NCI-H2227 (cell line): ENCODE results near the gene BMP8A.

Source experiments
- DNase-seq: peaks from one replicate; lab custom pipeline; 2025; ENCODE audit not compliant: unreplicated experiment; lab: John Stamatoyannopoulos, UW

BMP8A gene

GRCh38 chr1:39525366-39526165, 34.1 kb downstream of the BMP8A start:
- no peak for DNase-seq

DNA sequence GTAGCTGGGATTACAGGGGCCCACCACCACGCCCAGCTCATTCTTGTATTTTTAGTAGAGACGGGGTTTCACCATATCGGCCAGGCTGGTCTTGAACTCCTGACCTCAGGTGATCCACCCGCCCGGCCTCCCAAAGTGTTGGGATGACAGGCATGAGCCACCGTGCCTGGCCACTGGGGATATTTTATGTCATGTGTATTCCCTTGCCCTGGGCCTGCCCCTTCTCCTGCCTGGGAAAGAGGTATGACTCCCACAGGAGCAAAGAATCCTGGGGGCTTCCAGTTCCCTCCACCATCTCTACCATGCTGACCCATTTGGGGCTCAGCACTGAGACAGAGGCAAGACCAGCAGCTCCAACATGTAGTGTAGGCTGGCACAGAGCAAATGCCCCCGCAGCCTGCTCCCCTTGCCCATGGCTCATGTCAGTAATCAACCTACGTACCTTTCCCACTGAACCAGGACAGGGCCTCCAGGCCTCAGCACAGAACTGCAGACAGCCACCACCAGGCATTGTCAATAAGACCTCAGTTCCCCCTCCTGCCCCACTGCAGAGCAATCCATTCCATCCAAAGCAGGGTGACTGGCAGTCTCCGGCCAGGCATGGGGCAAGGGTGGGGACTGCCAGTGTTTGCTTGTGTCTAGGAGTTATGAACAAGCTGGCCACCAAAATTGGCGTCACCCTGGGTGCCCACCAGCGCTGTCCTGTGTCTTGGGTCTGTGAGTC, 35.2 kb downstream of the BMP8A start:
- DNase-seq = no peak

- peak; percentile 89 for DNase-seq
Measured at GRCh38 chr1:39527190-39527579, 35.7 kb downstream of the BMP8A start.

DNA sequence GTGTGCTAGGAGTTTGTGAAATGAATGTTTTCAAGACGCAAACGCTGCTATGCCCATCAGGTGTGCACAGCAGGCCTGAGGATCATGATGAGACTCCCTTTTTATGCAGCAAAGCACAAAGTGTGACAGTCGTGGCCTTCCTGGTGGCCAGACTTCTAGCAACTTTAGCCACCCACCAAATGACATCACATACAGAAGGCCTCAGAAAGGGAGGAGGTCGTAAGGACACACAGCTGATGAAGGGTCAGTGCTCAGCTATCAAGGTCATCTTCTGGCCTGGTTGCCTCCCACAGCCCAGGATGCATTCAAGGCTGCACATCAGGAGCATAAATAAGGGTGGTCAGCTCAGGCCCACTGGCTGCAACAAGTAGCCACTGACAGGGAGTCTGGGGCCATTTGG, 36.6 kb downstream of the BMP8A start:
- DNase-seq = no peak

GRCh38 chr1:39529901-39530535, 38.6 kb downstream of the BMP8A start:
- DNase-seq = no peak

GRCh38 chr1:39531526-39531925, 40.1 kb downstream of the BMP8A start:
- no peak for DNase-seq

DNA sequence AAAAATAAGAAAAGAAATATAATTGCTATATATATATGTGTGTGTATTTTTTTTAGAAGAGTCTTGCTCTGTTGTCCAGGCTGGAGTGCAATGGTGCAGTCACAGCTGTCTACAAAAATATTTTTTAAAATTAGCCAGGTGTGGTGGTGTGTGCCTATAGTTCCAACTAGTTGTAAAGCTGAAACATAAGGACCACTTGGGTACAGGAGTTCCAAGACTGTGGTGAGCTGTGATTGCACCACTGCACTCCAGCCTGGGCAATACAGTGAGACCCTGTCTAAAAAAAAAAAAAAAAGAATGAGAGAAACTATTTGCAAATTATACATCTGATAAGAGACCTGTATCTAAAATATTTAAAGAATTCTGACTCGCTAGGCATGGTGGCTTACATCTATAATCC, 42.0 kb downstream of the BMP8A start:
- no peak for DNase-seq

DNA sequence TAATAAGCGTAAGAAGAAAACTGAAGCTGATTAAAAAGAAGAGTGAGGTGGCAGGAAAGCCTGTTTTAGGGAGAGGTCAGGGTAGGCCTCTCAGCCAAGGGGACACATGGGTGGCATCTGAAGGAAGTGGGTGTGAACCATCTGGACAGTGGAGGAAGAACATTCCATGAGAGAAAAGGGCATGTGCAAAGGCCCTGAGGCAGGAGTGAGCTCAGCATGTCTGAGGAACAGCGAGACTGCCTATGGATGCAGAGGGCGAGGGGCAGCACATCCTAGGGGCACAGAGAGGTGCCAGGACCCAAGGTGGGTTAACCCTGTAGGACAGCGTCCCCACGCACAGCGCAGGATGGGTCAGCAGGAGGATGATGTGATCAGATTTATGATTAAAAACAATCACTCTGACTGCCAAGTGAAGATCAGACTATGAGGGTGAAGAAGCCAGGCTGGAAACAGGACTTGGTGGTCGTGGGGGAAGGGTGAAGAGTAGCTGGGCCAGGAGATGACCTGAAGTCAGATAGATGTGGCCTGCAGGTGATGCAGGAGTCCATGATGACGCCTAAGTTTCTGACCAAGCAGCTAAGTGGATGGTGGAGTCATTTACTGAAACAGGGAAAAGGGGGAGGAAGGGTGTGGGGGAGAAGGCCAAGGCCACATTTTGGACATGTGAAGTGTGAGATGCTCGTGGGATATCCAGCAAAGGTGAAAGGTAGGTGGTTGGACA, 47.3 kb downstream of the BMP8A start:
- no peak for DNase-seq

DNA sequence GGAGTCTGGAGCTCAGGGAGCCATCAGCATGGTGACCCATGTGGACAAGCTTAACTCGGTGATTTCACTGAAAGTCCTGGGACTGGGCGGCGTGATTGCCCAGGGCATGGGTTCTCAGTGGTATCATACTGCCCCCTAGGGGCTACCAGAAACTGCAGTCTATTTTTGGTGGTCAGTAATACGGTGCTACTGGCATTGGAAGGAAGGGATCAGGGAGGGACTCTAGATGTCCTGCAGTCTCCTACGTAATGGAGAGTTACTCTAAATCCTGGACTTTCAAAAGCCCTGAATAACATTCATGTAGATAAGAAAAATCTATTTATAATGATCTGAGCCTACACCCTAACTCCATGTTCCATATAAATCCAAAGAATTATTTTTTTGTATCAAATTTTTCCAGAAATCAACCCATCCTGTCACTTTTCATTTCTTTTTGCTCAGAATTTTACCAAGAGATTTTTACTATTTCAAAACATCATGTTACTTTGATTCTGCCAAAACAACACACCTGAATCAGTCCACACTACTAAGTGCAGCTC, 47.9 kb downstream of the BMP8A start:
- peak; percentile 78 for DNase-seq

DNA sequence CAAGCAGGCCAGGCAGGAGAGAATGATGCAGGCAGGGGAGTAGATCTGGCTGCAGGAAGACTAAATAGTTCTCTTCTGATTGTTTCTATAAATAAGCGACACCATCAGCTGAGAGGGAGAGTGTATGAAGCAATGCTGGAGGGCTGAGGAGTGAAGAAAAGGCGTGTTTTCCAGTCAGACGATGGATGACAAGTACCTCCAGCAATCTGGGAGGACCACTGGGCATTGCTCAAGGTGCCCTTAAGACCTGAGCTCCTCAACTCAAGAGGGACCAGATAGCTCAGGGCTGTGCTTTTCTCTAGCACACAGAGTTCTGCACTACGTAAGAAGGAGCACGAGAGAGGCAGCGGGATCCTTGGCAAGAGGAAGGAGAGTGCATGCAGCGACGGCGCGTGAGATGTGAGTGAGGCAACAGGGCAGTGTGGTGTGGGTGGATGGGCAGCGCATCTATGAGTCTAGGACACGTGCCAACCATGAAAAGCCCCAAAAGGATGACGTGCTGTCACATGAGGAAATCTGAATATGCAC, 49.1 kb downstream of the BMP8A start:
- DNase-seq = no peak

- no peak for DNase-seq
Measured at GRCh38 chr1:39542924-39543323, 51.5 kb downstream of the BMP8A start.

GRCh38 chr1:39544327-39544726, 52.9 kb downstream of the BMP8A start:
- DNase-seq = no peak

- no peak for DNase-seq
Measured at GRCh38 chr1:39545531-39545930, 54.1 kb downstream of the BMP8A start.

GRCh38 chr1:39554277-39554676, 62.8 kb downstream of the BMP8A start:
- no peak for DNase-seq

GRCh38 chr1:39561279-39561678, 69.8 kb downstream of the BMP8A start:
- no peak for DNase-seq

DNA sequence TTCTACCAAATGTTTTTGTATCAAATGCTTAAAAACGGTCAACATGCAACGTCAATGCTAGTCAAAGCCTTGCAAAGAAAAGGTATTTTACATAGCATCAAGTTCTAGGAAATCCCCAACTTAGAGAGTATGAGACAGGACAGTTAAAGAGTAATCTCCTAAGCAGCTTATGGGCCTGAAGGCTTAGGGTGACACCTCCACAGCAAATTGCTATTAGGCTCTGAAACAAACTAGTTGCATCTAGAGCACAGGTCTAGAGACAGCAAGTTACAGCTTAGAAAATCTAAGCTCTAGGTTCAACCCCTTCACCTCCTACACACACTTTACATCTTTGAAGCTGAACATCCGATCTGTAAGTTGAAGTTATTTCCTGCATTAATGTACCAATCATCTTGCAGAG, 71.5 kb downstream of the BMP8A start:
- DNase-seq = no peak

GRCh38 chr1:39563669-39564068, 72.2 kb downstream of the BMP8A start:
- DNase-seq = no peak

DNA sequence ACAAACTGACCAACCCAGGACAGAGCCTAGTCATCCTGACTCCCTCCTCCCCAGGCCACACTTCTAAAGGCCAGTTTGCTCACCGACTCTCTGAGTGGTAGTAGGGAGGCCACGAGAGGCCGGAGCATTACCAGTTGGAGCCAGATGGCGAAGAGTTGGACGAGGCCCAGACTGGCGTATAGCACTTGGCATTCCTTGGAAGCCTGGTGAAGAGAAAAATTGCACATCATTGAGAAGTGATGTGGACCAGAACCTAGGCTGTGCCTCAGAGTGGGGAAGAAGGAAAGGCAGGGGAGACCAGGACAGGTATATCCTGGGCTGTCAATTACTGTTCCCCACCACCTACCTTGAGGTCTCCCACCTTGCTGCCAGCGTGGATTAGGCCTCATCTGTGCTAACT, 72.9 kb downstream of the BMP8A start:
- DNase-seq = no peak

- DNase-seq = no peak
Measured at GRCh38 chr1:39564941-39565340, 73.5 kb downstream of the BMP8A start.

DNA sequence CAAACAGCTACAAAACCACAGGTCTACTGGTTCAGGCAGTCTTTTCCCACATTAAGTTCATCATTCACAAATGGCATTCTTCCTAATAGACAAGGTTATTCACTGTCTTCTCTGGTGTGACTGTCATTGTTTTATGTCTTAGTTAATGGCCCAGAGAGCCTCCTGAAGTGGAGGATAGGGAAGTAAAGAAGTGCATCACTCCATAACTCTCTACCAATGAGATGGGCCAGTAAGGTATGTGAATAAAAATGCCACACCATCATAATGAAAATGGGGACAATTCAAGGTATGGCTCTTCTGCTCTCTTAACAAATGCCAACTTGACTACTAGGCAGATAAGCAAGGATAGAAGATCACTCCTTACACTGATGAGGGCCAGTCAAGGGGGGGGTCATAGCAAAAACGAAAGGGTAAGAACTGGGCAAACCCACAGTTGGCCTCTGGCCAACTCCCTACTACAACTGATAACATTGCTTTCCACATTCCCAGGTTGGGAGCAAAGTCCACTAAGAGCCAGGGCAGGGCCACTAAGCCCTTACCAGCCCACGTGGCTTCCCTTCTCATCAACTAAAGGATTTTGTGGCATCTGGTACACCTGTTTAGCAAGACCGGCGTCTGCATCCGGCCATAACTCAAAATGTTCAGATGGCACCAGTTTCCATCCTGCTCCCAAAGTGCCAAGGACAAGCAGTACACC, 75.2 kb downstream of the BMP8A start:
- no peak for DNase-seq
